IMR-90 (cell line): ENCODE measurements around the gene MAP1LC3B. TPM values are rescaled to one million over a fixed set of nuclear protein-coding genes. Genes with fewer than 3 reads are reported as not detected.

ENCODE experiments used
- ATAC-seq: fragments of 200-7000 bp; cut with Tn5 transposase; 2 replicates; pipeline ENCODE4 v1.9.1; 2020; ENCODE audit warnings: low read depth, mild to moderate bottlenecking, moderate library complexity
- BruUV-seq: library from RNA; stranded (reverse); fragments of 400-500 nt; replicated peaks from 2 replicates; lab custom pipeline; 2021; lab: Mats Ljungman, UMichigan
- CTCF ChIA-PET: fragments of 300-600 bp; formaldehyde crosslinking; extraction: SDS; loops from one replicate; lab custom pipeline; 2021; ENCODE audit warnings: antibody characterized with exemption; lab: Yijun Ruan, JAX
- POLR2A ChIA-PET: fragments of 300-600 bp; sonication (Branson Sonifier 250); formaldehyde crosslinking; loops from one replicate; lab custom pipeline; 2022; ENCODE audit warnings: antibody characterized with exemption; ENCODE audit not compliant: unreplicated experiment; lab: Charles Lee
- DNase-seq: peaks from one replicate; pipeline ENCODE4 v3.0.0; 2013
- H2AFZ ChIP-seq: replicated peaks from 2 replicates; pipeline ENCODE3; 2013; ENCODE audit warnings: low read length, mild to moderate bottlenecking; ENCODE audit not compliant: poor library complexity
- H2AK5ac ChIP-seq: 2 replicates; pipeline ENCODE4 v1.6.1; 2013; ENCODE audit warnings: low read depth, low read length, inconsistent platforms
- H2AK9ac ChIP-seq: replicated peaks from 2 replicates; pipeline ENCODE3; 2013; ENCODE audit warnings: mild to moderate bottlenecking, low read depth, low read length, moderate library complexity; ENCODE audit not compliant: poor library complexity
- H2BK120ac ChIP-seq: 2 replicates; pipeline ENCODE4 v1.6.1; 2013; ENCODE audit warnings: low read depth, low read length, inconsistent platforms
- H2BK15ac ChIP-seq: 3 replicates; pipeline ENCODE4 v1.6.1; 2013; ENCODE audit warnings: low read depth, low read length, inconsistent platforms
- H2BK20ac ChIP-seq: 2 replicates; pipeline ENCODE4 v1.6.1; 2013; ENCODE audit warnings: low read depth, mild to moderate bottlenecking, inconsistent platforms, low read length, moderate library complexity
- H2BK5ac ChIP-seq: 2 replicates; pipeline ENCODE4 v1.6.1; 2013; ENCODE audit warnings: mild to moderate bottlenecking, low read depth, low read length, inconsistent platforms; ENCODE audit not compliant: poor library complexity, severe bottlenecking
- H3K14ac ChIP-seq: replicated peaks from 2 replicates; pipeline ENCODE4 v1.6.1; 2013; ENCODE audit warnings: low read depth, low read length, inconsistent platforms
- H3K18ac ChIP-seq: 2 replicates; pipeline ENCODE4 v1.6.1; 2013; ENCODE audit warnings: low read depth, low read length, control low read depth
- H3K23ac ChIP-seq: 2 replicates; pipeline ENCODE4 v1.6.1; 2013; ENCODE audit warnings: low read depth, low read length, inconsistent platforms
- H3K27ac ChIP-seq: 2 replicates; pipeline ENCODE4 v1.5.1; 2013; ENCODE audit warnings: mild to moderate bottlenecking, control low read depth, low read length; ENCODE audit not compliant: insufficient read depth
- H3K27me3 ChIP-seq: 2 replicates; pipeline ENCODE4 v1.6.1; 2013; ENCODE audit warnings: low read length; ENCODE audit not compliant: control insufficient read depth, insufficient read depth
- H3K36me3 ChIP-seq: 2 replicates; pipeline ENCODE4 v1.6.1; 2013; ENCODE audit warnings: low read length, mixed read lengths; ENCODE audit not compliant: control insufficient read depth, insufficient read depth
- H3K4ac ChIP-seq: 2 replicates; pipeline ENCODE4 v1.6.1; 2013; ENCODE audit warnings: low read depth, low read length, inconsistent platforms
- H3K4me1 ChIP-seq: 2 replicates; pipeline ENCODE4 v1.6.1; 2013; ENCODE audit warnings: low read length, mixed read lengths; ENCODE audit not compliant: control insufficient read depth, insufficient read depth
- H3K4me2 ChIP-seq: 2 replicates; pipeline ENCODE4 v1.6.1; 2013; ENCODE audit warnings: low read depth, mild to moderate bottlenecking, control low read depth, low read length, moderate library complexity
- H3K4me3 ChIP-seq: 2 replicates; pipeline ENCODE4 v1.5.1; 2013; ENCODE audit warnings: low read depth, mild to moderate bottlenecking, control low read depth, low read length, moderate library complexity; ENCODE audit not compliant: insufficient read depth
- H3K56ac ChIP-seq: 2 replicates; pipeline ENCODE4 v1.6.1; 2013; ENCODE audit warnings: low read length, inconsistent platforms; ENCODE audit not compliant: insufficient read depth; ENCODE audit errors: extremely low read depth
- H3K79me1 ChIP-seq, 2 experiments: 2 replicates each; pipeline ENCODE4 v1.6.1; 2013; ENCODE audit warnings: low read length in 2 of 2, inconsistent platforms in 1 of 2, low read depth in 1 of 2
- H3K9ac ChIP-seq: 2 replicates; pipeline ENCODE4 v1.6.1; 2013; ENCODE audit warnings: low read depth, low read length, control low read depth
- H3K9me1 ChIP-seq: 2 replicates; pipeline ENCODE4 v1.6.1; 2013; ENCODE audit warnings: low read length, inconsistent platforms; ENCODE audit not compliant: insufficient read depth
- H3K9me3 ChIP-seq: 2 replicates; pipeline ENCODE4 v1.6.1; 2013; ENCODE audit warnings: low read length; ENCODE audit not compliant: control insufficient read depth, insufficient read depth
- H4K20me1 ChIP-seq: 2 replicates; pipeline ENCODE4 v1.6.1; 2013; ENCODE audit warnings: low read length, inconsistent platforms; ENCODE audit not compliant: insufficient read depth
- H4K5ac ChIP-seq: 2 replicates; pipeline ENCODE4 v1.6.1; 2013; ENCODE audit warnings: mild to moderate bottlenecking, low read depth, low read length, control low read depth
- H4K8ac ChIP-seq, 2 experiments: 2 replicates each; pipeline ENCODE4 v1.6.1; 2013; ENCODE audit warnings: low read depth in 2 of 2, low read length in 2 of 2, control low read depth in 1 of 2, inconsistent platforms in 1 of 2
- H4K91ac ChIP-seq: 2 replicates; pipeline ENCODE4 v1.6.1; 2013; ENCODE audit warnings: low read depth, low read length, inconsistent platforms; ENCODE audit not compliant: insufficient read depth
- BHLHE40 ChIP-seq: fragments of 150-350 bp; IDR thresholded peaks from 2 replicates; pipeline ENCODE4 v1.6.1; 2016; ENCODE audit warnings: mild to moderate bottlenecking, low read depth, low read length
- CEBPB ChIP-seq: IDR thresholded peaks from 2 replicates; pipeline ENCODE4 v1.6.1; 2012; ENCODE audit warnings: low read depth, low read length, improper control_type of control experiment
- CHD1 ChIP-seq: IDR thresholded peaks from 2 replicates; pipeline ENCODE4 v1.6.1; 2012; ENCODE audit warnings: low read depth, low read length, improper control_type of control experiment
- CTCF ChIP-seq: conservative IDR thresholded peaks from 2 replicates; pipeline ENCODE4 v1.5.1; 2012; ENCODE audit warnings: mild to moderate bottlenecking, low read depth, low read length, improper control_type of control experiment
- FOS ChIP-seq: fragments of 150-350 bp; IDR thresholded peaks from 2 replicates; pipeline ENCODE4 v1.6.1; 2016; ENCODE audit warnings: low read depth, low read length
- MAZ ChIP-seq: IDR thresholded peaks from 2 replicates; pipeline ENCODE4 v1.6.1; 2012; ENCODE audit warnings: low read depth, mild to moderate bottlenecking, low read length, improper control_type of control experiment, moderate library complexity, borderline replicate concordance
- NFE2L2 ChIP-seq: fragments of 150-350 bp; IDR thresholded peaks from 2 replicates; pipeline ENCODE4 v1.6.1; 2016; ENCODE audit warnings: low read depth, mild to moderate bottlenecking, low read length
- POLR2A ChIP-seq: IDR thresholded peaks from 2 replicates; pipeline ENCODE4 v1.6.1; 2012; ENCODE audit warnings: mild to moderate bottlenecking, low read depth, low read length
- RAD21 ChIP-seq: IDR thresholded peaks from 2 replicates; pipeline ENCODE4 v1.6.1; 2012; ENCODE audit warnings: low read length, improper control_type of control experiment
- RCOR1 ChIP-seq: IDR thresholded peaks from 2 replicates; pipeline ENCODE4 v1.6.1; 2012; ENCODE audit warnings: mild to moderate bottlenecking, low read length, improper control_type of control experiment; ENCODE audit not compliant: insufficient replicate concordance
- RFX5 ChIP-seq: IDR thresholded peaks from 2 replicates; pipeline ENCODE4 v1.8.0; 2012; ENCODE audit warnings: low read depth, mild to moderate bottlenecking, low read length, moderate library complexity
- SMC3 ChIP-seq: fragments of 150-350 bp; IDR thresholded peaks from 2 replicates; pipeline ENCODE4 v1.6.1; 2016; ENCODE audit warnings: low read depth, mild to moderate bottlenecking, antibody characterized with exemption, low read length, moderate library complexity
- USF2 ChIP-seq: fragments of 150-350 bp; IDR thresholded peaks from 2 replicates; pipeline ENCODE4 v1.6.1; 2017; ENCODE audit warnings: mild to moderate bottlenecking, antibody characterized with exemption, low read length, low read depth
- WGBS, 2 experiments: methylation state at CpG; one replicate each; pipeline versions ENCODE4 v1.1.5 to v1.1.7; 2013; ENCODE audit warnings: missing lambda C conversion rate in 2 of 2; ENCODE audit not compliant: insufficient read length in 1 of 2; ENCODE audit errors: extremely low coverage in 2 of 2; 5-methylcytosine and 5-hydroxymethylcytosine counted together
- dilution Hi-C: fragments of 300-500 bp; cut with HindIII; formaldehyde crosslinking; loops from one replicate; pipeline ENCODE4 v1.14.3; 2018; ENCODE audit warnings: low sequenced_read_pairs; ENCODE audit not compliant: unreplicated experiment
- in situ Hi-C: fragments of 300-500 bp; cut with MboI; formaldehyde crosslinking; loops from 3 replicates; pipeline ENCODE4 v1.14.3; 2019; ENCODE audit warnings: low sequenced_read_pairs, inconsistent platforms, mixed read lengths
- intact Hi-C: fragments of 100-400 bp; cut with micrococcal nuclease; formaldehyde crosslinking; loops from 2 replicates; pipeline ENCODE4 v1.10.0; 2022
- polyA plus RNA-seq, 3 experiments: library from polyadenylated mRNA; depleted of rRNA; stranded (reverse); fragments of >200 nt; gene quantifications; 2 replicates each; pipeline ENCODE4 v1.2.3, GENCODE V29; 2012; ENCODE audit warnings: low replicate concordance in 1 of 3
- total RNA-seq: library from RNA; depleted of rRNA; stranded (reverse); fragments of >200 nt; gene quantifications from 2 replicates; pipeline ENCODE4 v1.2.3, GENCODE V29; 2012
- TF ChIP-seq, protein P1 (sequence below): fragments of 150-350 bp; IDR thresholded peaks from 2 replicates; pipeline ENCODE4 v1.6.1; 2016; ENCODE audit warnings: low read depth, mild to moderate bottlenecking, low read length, moderate library complexity, borderline replicate concordance

Gene MAP1LC3B
- total and polyA plus RNA-seq, 2 of the 4 experiments (the other 2 are of a cell fraction) = 23.5 to 57.7 TPM

DNA sequence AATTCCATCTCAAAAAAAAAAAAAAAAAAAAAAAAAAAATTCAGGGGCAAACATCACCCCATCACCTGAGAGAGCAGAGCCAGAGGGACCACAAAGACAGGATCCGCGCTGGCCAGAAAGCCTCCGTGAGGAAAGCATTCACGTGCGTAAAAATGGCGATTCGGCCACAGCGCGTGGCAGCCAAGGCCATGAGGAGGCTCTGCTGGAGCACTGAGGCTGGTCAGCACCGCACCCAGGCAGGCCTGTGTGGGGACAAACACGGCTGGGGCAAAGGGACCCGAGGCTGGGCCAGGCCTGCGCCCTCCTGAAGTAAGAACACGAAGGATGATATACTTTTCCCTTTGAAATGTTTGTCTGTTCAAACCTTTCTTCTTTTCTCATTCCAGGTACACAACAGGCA is 45.2 kb downstream of the MAP1LC3B start:
- Histone ChIP-seq H3K79me1 (peaks cover 26 to 84% of the 10 kb centered on the region in 2 experiments; a peak in 3 of 4 replicates), H2BK120ac (no peak overlapping the region), H3K27ac (no peak overlapping the region), H3K27me3 (no peaks in the 10 kb centered on the region), H3K23ac (no peak overlapping the region), H4K8ac (no peak overlapping the region), H2BK15ac (no peak overlapping the region), H2BK20ac (no peak overlapping the region), H2AK9ac (no peak overlapping the region), H3K9me3 (no peaks in the 10 kb centered on the region), H4K91ac (no peak overlapping the region), H4K20me1 (peaks cover 35% of the 10 kb centered on the region), H3K4me2 (no peak overlapping the region), H3K36me3 (peaks cover 2% of the 10 kb centered on the region; the same call in 1 of the 2 replicates), H4K5ac (no peak overlapping the region), H3K4ac (no peak overlapping the region), H3K18ac (no peak overlapping the region), H2BK5ac (no peak overlapping the region), H3K4me1 (peaks cover 24% of the 10 kb centered on the region), H3K9ac (no peak overlapping the region), H3K56ac (no peak overlapping the region), H2AK5ac (no peak overlapping the region), H3K14ac (no peak overlapping the region), H3K4me3 (no peak overlapping the region), H2AFZ (no peak overlapping the region), H3K9me1 (peaks cover 24% of the 10 kb centered on the region)
- intact Hi-C loops (no loop called here), dilution Hi-C loops (no loop called here), in situ Hi-C loops (no loop called here)
- no peak for DNase-seq
- BruUV-seq = no TSS peak
- CTCF ChIA-PET = no interaction called here
- 89% methylated on average over 11 of the region's 14 CpGs; no CpG with 5 or more reads in 1 of the 2 experiments for WGBS, 2 experiments
- ATAC-seq = no peak
- POLR2A ChIA-PET = no interaction called here
- TF ChIP-seq BHLHE40 (no peak), FOS (no peak), RAD21 (no peak), RFX5 (no peak), USF2 (no peak), CEBPB (no peak), MAZ (no peak), RCOR1 (no peak), CTCF (no peak), POLR2A (no peak), NFE2L2 (no peak), CHD1 (no peak), SMC3 (no peak)
- TF ChIP-seq, protein P1, sequence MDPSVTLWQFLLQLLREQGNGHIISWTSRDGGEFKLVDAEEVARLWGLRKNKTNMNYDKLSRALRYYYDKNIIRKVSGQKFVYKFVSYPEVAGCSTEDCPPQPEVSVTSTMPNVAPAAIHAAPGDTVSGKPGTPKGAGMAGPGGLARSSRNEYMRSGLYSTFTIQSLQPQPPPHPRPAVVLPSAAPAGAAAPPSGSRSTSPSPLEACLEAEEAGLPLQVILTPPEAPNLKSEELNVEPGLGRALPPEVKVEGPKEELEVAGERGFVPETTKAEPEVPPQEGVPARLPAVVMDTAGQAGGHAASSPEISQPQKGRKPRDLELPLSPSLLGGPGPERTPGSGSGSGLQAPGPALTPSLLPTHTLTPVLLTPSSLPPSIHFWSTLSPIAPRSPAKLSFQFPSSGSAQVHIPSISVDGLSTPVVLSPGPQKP = no peak
